HEK293 (cell line): Measurements from ENCODE around the gene ZNF32.

ENCODE experiments used
- GLI2 ChIP-seq: fragments of 450-650 bp; formaldehyde crosslinking; IDR thresholded peaks from 2 replicates; pipeline ENCODE4; 2017; ENCODE audit warnings: missing biosample characterization, missing genetic modification characterization, low read depth, borderline replicate concordance
- GLIS2 ChIP-seq: fragments of 450-650 bp; formaldehyde crosslinking; IDR thresholded peaks from 2 replicates; pipeline ENCODE4 v1.5.1; 2016; ENCODE audit warnings: missing biosample characterization, missing genetic modification characterization
- HOXD13 ChIP-seq: sonication (generic); formaldehyde crosslinking; IDR thresholded peaks from 2 replicates; pipeline ENCODE4 v1.8.0; 2022; ENCODE audit warnings: missing genetic modification reagents, borderline replicate concordance
- MZF1 ChIP-seq: fragments of 450-650 bp; formaldehyde crosslinking; IDR thresholded peaks from 2 replicates; pipeline ENCODE4 v1.5.1; 2017; ENCODE audit warnings: missing biosample characterization, missing genetic modification characterization, borderline replicate concordance
- PRDM2 ChIP-seq: fragments of 450-650 bp; formaldehyde crosslinking; IDR thresholded peaks from 2 replicates; pipeline ENCODE4 v1.5.1; 2016; ENCODE audit warnings: missing biosample characterization, missing genetic modification characterization, borderline replicate concordance
- SCRT2 ChIP-seq: fragments of 450-650 bp; formaldehyde crosslinking; IDR thresholded peaks from 2 replicates; pipeline ENCODE4 v1.5.1; 2016; ENCODE audit warnings: missing biosample characterization, missing genetic modification characterization
- TRIM28 ChIP-seq: IDR thresholded peaks from 2 replicates; pipeline ENCODE4 v1.6.1; 2011; ENCODE audit warnings: low read length, control low read depth, borderline replicate concordance
- ZBTB10 ChIP-seq: fragments of 450-650 bp; formaldehyde crosslinking; IDR thresholded peaks from 2 replicates; pipeline ENCODE4 v1.5.1; 2016; ENCODE audit warnings: missing biosample characterization, missing genetic modification characterization
- ZBTB11 ChIP-seq: fragments of 450-650 bp; formaldehyde crosslinking; conservative IDR thresholded peaks from 2 replicates; pipeline ENCODE4 v1.5.1; 2016; ENCODE audit warnings: low read depth, missing biosample characterization, missing genetic modification characterization
- ZBTB20 ChIP-seq: fragments of 450-650 bp; formaldehyde crosslinking; IDR thresholded peaks from 2 replicates; pipeline ENCODE4 v1.5.1; 2016; ENCODE audit warnings: missing biosample characterization, missing genetic modification characterization
- ZBTB26 ChIP-seq: fragments of 450-650 bp; formaldehyde crosslinking; optimal IDR thresholded peaks from 2 replicates; pipeline ENCODE3; 2016; ENCODE audit warnings: missing biosample characterization, mild to moderate bottlenecking, missing genetic modification characterization
- ZIC2 ChIP-seq: fragments of 450-650 bp; formaldehyde crosslinking; IDR thresholded peaks from 2 replicates; pipeline ENCODE4 v1.5.1; 2016; ENCODE audit warnings: missing biosample characterization, missing genetic modification characterization
- ZNF121 ChIP-seq: fragments of 450-650 bp; formaldehyde crosslinking; IDR thresholded peaks from 2 replicates; pipeline ENCODE4 v1.5.1; 2016; ENCODE audit warnings: missing biosample characterization, missing genetic modification characterization
- ZNF146 ChIP-seq: fragments of 450-650 bp; formaldehyde crosslinking; IDR thresholded peaks from 2 replicates; pipeline ENCODE4 v1.5.1; 2016; ENCODE audit warnings: missing biosample characterization, missing genetic modification characterization
- ZNF26 ChIP-seq: fragments of 450-650 bp; formaldehyde crosslinking; IDR thresholded peaks from 2 replicates; pipeline ENCODE4 v1.5.1; 2016; ENCODE audit warnings: missing biosample characterization, missing genetic modification characterization
- ZNF280D ChIP-seq: fragments of 450-650 bp; formaldehyde crosslinking; IDR thresholded peaks from 2 replicates; pipeline ENCODE4 v1.5.1; 2016; ENCODE audit warnings: missing biosample characterization, missing genetic modification characterization
- ZNF48 ChIP-seq: fragments of 450-650 bp; formaldehyde crosslinking; IDR thresholded peaks from 2 replicates; pipeline ENCODE4 v1.5.1; 2016; ENCODE audit warnings: missing biosample characterization, missing genetic modification characterization
- ZNF501 ChIP-seq: fragments of 450-650 bp; formaldehyde crosslinking; IDR thresholded peaks from 2 replicates; pipeline ENCODE4 v1.5.1; 2016; ENCODE audit warnings: missing biosample characterization, missing genetic modification characterization
- ZNF654 ChIP-seq: fragments of 450-650 bp; formaldehyde crosslinking; IDR thresholded peaks from 2 replicates; pipeline ENCODE4 v1.5.1; 2016; ENCODE audit warnings: low read depth, missing biosample characterization, missing genetic modification characterization
- ZNF768 ChIP-seq: fragments of 450-650 bp; formaldehyde crosslinking; IDR thresholded peaks from 2 replicates; pipeline ENCODE4 v1.5.1; 2018; ENCODE audit warnings: missing biosample characterization, mild to moderate bottlenecking, missing genetic modification characterization
- ZNF792 ChIP-seq: fragments of 450-650 bp; formaldehyde crosslinking; IDR thresholded peaks from 2 replicates; pipeline ENCODE4 v1.5.1; 2016; ENCODE audit warnings: missing biosample characterization, missing genetic modification characterization

Gene ZNF32

GRCh38 chr10:43648398-43649184 lies at the start of gene ZNF32 (continued):
- TF ChIP-seq HOXD13 (CRISPR knock-in tag) (no peak), ZNF768 (tag by site-specific recombination) (no peak), ZNF26 (tag by site-specific recombination) (no peak), PRDM2 (no peak), ZNF280D (no peak), ZNF146 (tag by site-specific recombination) (no peak), MZF1 (tag by site-specific recombination) (no peak), SCRT2 (no peak), ZNF48 (no peak), ZBTB26 (peak; percentile 84), TRIM28 (no peak), ZIC2 (0 out of 2 replicates have a peak, but pooled peaks have one; percentile 16), ZNF792 (tag by site-specific recombination) (no peak), GLIS2 (tag by site-specific recombination) (0 out of 2 replicates have a peak, but pooled peaks have one; percentile 11), ZBTB10 (no peak), ZNF654 (no peak), ZNF121 (tag by site-specific recombination) (no peak), ZBTB11 (tag by site-specific recombination) (no peak; the same call in 1 of the 2 replicates), GLI2 (tag by site-specific recombination) (no peak), ZNF501 (tag by site-specific recombination) (no peak), ZBTB20 (tag by site-specific recombination) (peak; percentile 90)
